Measurements from ENCODE around the gene JAM3.

The JAM3 gene

DNA sequence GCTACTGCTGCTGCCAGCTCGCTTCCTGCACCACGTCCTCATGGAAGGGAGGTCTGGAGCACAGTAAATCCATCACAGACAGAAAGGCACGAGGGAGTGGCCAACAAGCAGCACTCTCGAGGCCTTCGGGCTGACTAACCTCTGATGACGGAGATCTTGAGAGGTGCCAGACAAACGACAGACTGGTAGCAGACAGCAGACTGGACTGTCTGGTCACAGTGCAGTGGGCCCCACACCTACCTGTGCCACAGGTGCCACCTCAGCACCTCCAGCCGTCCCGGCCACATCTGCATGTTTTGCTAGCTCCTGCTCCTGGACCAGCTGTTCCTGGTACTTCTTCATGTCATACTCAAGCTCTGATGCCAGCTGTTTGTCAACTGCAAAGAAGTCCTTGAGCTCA, 90.8 kb downstream of the JAM3 start:
- no peak for TF ChIP-seq CTCF (IDR thresholded peaks at IDR 0.05; ENCODE audit: low read depth, low read length)
- no peak overlapping the region for H3K4me3 ChIP-seq (ENCODE audit: low read depth, low read length)

- no peak overlapping the region for H3K4me3 ChIP-seq (ENCODE audit: low read depth, low read length)
- TF ChIP-seq CTCF (IDR thresholded peaks at IDR 0.05; ENCODE audit: low read depth, low read length), result no peak
Measured at GRCh38 chr11:134164490-134165370, 95.9 kb downstream of the JAM3 start.

DNA sequence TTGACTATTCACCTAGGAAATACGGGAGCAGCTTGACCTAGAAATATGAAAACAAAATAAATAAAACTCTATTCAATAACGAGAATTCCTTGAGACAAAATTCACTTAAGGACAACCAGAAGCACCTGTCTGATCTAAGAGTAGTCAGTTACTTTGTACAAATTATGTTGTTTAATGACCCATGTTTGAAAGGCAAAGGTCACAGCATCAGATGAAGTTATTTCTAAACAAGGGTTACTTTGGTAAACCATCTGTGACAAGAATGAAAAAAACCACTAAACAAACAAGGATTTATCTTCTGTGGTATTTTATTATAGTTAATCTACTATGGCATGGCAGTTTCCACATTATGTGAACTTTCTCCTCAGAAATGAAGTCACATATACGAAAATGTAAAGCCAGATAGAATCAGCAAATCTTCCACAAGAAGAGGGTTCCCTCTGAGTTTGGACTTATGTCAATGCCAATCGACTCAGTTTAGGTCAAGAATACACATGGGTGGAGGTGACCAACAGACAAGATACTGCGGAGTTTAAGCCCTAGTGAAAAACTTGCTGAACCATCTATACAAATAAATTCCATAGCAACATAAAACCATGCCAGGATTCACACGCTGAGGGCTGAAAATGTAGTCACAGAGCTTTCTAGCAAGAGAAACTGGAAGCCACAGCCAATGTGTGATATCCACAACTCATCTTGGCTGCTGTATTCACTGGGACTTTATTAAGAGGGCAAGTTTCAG, 101.5 kb downstream of the JAM3 start:
- TF ChIP-seq CTCF (IDR thresholded peaks at IDR 0.05; ENCODE audit: low read depth, low read length), result no peak

GRCh38 chr11:134170919-134171281, 102.0 kb downstream of the JAM3 start:
- no peak for TF ChIP-seq CTCF (IDR thresholded peaks at IDR 0.05; ENCODE audit: low read depth, low read length)
- no peak overlapping the region for H3K4me3 ChIP-seq (ENCODE audit: low read depth, low read length)

More for the DNA sequence above, 101.5 kb downstream of the JAM3 start:
- no peak overlapping the region for H3K4me3 ChIP-seq (ENCODE audit: low read depth, low read length)

DNA sequence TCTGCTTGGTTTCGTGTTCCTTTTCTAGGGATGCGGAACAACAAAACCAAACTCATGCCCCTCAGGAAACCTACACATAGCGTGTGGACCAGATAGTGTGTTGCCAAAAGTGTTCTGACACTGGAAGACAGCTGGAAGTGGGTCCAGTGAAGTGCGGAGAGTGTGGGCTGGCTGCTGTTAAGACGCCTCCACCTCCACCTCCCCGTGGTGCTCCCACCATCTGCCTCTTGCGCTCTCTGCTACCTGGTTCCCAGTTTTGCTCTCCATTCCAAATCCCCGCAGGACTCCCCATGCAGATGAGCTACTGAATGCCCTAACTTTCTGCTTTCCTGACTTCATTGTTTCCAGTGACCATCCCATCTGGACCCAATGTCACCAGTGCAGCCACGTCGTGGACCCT, 103.1 kb downstream of the JAM3 start:
- H3K4me3 ChIP-seq (ENCODE audit: low read depth, low read length), result no peak overlapping the region
- TF ChIP-seq CTCF (IDR thresholded peaks at IDR 0.05; ENCODE audit: low read depth, low read length), result no peak

GRCh38 chr11:134173296-134173695, 104.4 kb downstream of the JAM3 start:
- no peak overlapping the region for H3K4me3 ChIP-seq (ENCODE audit: low read depth, low read length)
- no peak for TF ChIP-seq CTCF (IDR thresholded peaks at IDR 0.05; ENCODE audit: low read depth, low read length)

DNA sequence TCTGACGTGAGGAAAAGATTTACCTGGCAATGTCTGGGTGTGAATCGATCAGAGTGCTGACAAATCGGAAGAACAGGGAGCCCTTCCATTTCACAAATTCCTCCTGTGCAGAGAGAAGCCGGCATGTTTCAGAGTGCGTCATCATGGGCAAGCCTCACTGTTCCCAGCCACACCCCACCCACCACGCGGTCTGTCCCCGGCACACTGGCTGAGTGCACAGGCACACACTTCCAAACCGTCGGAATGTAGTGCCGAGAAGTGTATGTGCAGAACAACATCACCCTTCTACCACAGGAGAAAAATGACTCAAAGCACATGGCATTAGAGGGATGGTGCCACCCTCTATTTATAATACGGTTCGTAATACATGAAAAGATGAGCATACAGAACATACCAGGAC, 107.4 kb downstream of the JAM3 start:
- no peak for TF ChIP-seq CTCF (IDR thresholded peaks at IDR 0.05; ENCODE audit: low read depth, low read length)
- H3K4me3 ChIP-seq (ENCODE audit: low read depth, low read length), result no peak overlapping the region

Measured in WI38 (cell line).